ENCODE data around the gene CSPG5.

CSPG5 gene

DNA sequence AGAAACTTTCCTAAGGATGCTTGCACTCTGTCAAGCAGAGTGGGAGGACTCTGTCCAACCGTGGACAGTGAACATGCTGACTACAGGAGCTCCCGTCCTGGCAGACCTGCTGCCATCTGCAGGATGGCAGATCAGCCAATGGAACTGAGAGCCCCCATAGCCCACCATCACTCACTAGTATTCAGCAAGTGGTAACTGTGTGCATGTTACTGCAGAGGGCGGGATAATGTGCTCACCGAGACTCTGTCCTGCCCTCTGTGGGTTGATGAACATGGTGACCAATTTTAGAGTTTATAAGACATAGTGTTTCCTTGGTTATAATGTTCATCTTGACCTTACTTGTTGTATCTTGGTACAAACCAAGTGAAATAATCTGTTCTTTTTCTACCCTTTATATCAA, 11.5 kb downstream of the CSPG5 start:
- Histone ChIP-seq H3K4me3 (replicated peaks; ENCODE audit: insufficient read depth, low read length) (no peak overlapping the region), H3K27me3 (ENCODE audit: insufficient read depth, poor library complexity, severe bottlenecking) (no peaks in the 10 kb centered on the region), H3K27ac (replicated peaks) (no peak overlapping the region)
- no peak for DNase-seq (ENCODE audit: low read depth in 1 of 2, low spot score in 1 of 2)
- TF ChIP-seq, protein P1, sequence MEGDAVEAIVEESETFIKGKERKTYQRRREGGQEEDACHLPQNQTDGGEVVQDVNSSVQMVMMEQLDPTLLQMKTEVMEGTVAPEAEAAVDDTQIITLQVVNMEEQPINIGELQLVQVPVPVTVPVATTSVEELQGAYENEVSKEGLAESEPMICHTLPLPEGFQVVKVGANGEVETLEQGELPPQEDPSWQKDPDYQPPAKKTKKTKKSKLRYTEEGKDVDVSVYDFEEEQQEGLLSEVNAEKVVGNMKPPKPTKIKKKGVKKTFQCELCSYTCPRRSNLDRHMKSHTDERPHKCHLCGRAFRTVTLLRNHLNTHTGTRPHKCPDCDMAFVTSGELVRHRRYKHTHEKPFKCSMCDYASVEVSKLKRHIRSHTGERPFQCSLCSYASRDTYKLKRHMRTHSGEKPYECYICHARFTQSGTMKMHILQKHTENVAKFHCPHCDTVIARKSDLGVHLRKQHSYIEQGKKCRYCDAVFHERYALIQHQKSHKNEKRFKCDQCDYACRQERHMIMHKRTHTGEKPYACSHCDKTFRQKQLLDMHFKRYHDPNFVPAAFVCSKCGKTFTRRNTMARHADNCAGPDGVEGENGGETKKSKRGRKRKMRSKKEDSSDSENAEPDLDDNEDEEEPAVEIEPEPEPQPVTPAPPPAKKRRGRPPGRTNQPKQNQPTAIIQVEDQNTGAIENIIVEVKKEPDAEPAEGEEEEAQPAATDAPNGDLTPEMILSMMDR (IDR thresholded peaks at IDR 0.05; ENCODE audit: insufficient read depth, low read length): no peak
- no peak for TF ChIP-seq GABPA (IDR thresholded peaks at IDR 0.05; ENCODE audit: low read depth)
- no peak for TF ChIP-seq SPI1 (IDR thresholded peaks at IDR 0.05; ENCODE audit: borderline replicate concordance, low read depth)

DNA sequence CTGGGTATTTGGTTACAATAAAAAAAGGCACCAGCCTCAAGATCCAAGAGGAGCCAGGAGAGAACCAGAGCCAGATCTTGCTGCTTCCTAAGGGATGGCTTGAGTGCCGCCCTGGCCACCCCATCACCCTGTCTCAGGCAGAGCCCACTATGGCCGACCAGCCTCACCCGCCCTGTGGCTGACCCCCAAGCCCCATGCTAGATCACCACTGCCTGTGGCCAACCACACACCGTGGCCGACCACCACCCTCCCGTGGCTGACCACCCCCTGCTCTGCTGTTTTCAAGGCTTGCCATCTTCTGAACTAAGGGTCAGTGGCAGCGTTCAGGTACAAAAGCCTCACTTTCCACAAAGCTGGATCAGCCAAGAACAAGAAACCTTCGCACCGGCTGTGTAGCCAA, 12.0 kb downstream of the CSPG5 start:
- no peak overlapping the region for H3K27ac ChIP-seq (replicated peaks)
- DNase-seq (ENCODE audit: low read depth in 1 of 2, low spot score in 1 of 2): no peak
- H3K27me3 ChIP-seq (ENCODE audit: insufficient read depth, poor library complexity, severe bottlenecking): no peaks in the 10 kb centered on the region
- H3K4me3 ChIP-seq (replicated peaks; ENCODE audit: insufficient read depth, low read length): no peak overlapping the region
- TF ChIP-seq GABPA (IDR thresholded peaks at IDR 0.05; ENCODE audit: low read depth) (no peak), SPI1 (IDR thresholded peaks at IDR 0.05; ENCODE audit: borderline replicate concordance, low read depth) (no peak), POLR2AphosphoS5 (IDR thresholded peaks at IDR 0.05; ENCODE audit: low read depth) (no peak)
- TF ChIP-seq, protein P1 (IDR thresholded peaks at IDR 0.05; ENCODE audit: insufficient read depth, low read length): no peak
- TF ChIP-seq, protein P2, sequence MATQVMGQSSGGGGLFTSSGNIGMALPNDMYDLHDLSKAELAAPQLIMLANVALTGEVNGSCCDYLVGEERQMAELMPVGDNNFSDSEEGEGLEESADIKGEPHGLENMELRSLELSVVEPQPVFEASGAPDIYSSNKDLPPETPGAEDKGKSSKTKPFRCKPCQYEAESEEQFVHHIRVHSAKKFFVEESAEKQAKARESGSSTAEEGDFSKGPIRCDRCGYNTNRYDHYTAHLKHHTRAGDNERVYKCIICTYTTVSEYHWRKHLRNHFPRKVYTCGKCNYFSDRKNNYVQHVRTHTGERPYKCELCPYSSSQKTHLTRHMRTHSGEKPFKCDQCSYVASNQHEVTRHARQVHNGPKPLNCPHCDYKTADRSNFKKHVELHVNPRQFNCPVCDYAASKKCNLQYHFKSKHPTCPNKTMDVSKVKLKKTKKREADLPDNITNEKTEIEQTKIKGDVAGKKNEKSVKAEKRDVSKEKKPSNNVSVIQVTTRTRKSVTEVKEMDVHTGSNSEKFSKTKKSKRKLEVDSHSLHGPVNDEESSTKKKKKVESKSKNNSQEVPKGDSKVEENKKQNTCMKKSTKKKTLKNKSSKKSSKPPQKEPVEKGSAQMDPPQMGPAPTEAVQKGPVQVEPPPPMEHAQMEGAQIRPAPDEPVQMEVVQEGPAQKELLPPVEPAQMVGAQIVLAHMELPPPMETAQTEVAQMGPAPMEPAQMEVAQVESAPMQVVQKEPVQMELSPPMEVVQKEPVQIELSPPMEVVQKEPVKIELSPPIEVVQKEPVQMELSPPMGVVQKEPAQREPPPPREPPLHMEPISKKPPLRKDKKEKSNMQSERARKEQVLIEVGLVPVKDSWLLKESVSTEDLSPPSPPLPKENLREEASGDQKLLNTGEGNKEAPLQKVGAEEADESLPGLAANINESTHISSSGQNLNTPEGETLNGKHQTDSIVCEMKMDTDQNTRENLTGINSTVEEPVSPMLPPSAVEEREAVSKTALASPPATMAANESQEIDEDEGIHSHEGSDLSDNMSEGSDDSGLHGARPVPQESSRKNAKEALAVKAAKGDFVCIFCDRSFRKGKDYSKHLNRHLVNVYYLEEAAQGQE (IDR thresholded peaks at IDR 0.05; ENCODE audit: insufficient replicate concordance, low read depth): no peak

DNA sequence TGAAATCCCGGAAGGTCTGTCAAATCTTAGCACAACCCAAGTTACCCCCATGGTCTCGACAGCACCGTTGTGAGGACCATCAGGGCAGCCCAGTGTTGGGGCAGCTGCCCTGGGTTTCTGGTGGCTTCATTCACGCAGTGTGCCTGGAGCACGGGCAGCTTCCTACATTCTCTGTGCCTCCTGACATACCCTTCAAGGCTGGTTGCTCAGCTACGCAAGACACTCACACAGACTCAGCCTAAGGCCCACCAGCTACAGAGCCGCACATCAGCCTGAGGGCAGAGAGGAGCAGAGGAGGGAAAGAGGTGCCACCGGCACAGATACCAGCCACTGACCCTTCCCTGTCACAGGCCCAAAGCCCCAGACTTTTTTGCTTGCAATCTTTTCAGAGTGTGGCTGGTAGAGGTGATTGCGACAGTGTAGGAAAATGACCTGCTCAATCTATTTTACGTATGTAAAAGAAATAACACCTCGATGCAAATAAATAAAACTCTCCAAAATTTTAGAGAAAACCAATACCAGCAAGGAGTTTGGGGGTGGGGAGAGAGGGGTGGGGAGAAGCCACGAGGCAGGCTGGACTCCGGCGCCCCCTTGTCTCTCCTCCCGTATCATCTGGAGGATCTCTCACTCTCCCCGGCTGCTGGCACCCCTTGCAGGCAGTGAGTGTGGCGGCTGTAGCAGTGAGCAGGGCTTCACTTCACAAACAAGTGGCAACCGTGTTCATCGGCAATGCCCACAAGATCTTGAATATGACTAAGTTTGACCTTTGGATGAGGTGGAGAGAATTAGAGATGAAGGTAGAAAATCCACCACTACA, 12.7 kb downstream of the CSPG5 start:
- DNase-seq (ENCODE audit: low read depth in 1 of 2, low spot score in 1 of 2): no peak

DNA sequence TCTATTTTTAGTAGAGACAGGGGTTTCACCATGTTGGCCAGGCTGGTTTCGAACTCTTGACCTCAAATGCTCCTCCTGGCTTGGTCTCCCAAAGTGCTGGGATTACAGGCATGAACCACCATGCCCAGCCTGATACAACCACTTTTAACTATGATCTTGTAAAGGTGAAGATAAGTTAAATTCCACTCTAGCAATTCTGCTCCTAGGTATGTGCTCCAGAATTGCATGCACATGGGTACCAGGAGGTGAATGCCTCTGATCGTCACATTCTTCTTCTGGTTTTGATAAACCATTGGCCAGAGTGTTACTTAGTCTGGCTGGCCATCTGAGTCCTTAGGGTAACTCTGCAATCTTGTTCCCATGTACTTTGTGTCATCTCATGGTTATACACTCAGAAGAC, 22.3 kb downstream of the CSPG5 start:
- no peak overlapping the region for H3K27ac ChIP-seq (replicated peaks)
- no peaks in the 10 kb centered on the region for H3K27me3 ChIP-seq (ENCODE audit: insufficient read depth, poor library complexity, severe bottlenecking)
- no peak for DNase-seq (ENCODE audit: low read depth in 1 of 2, low spot score in 1 of 2)
- H3K4me3 ChIP-seq (replicated peaks; ENCODE audit: insufficient read depth, low read length): no peak overlapping the region
- TF ChIP-seq SPI1 (IDR thresholded peaks at IDR 0.05; ENCODE audit: borderline replicate concordance, low read depth) (no peak), GABPA (IDR thresholded peaks at IDR 0.05; ENCODE audit: low read depth) (no peak), POLR2AphosphoS5 (IDR thresholded peaks at IDR 0.05; ENCODE audit: low read depth) (no peak)
- TF ChIP-seq, protein P1 (IDR thresholded peaks at IDR 0.05; ENCODE audit: insufficient read depth, low read length): no peak
- TF ChIP-seq, protein P2 (IDR thresholded peaks at IDR 0.05; ENCODE audit: insufficient replicate concordance, low read depth): no peak

More for the DNA sequence above, 12.7 kb downstream of the CSPG5 start:
- no peak overlapping the region for H3K4me3 ChIP-seq (replicated peaks; ENCODE audit: insufficient read depth, low read length)
- TF ChIP-seq GABPA (IDR thresholded peaks at IDR 0.05; ENCODE audit: low read depth): no peak
- TF ChIP-seq POLR2AphosphoS5 (IDR thresholded peaks at IDR 0.05; ENCODE audit: low read depth): no peak
- TF ChIP-seq, protein P1 (IDR thresholded peaks at IDR 0.05; ENCODE audit: insufficient read depth, low read length): no peak
- H3K27ac ChIP-seq (replicated peaks): no peak overlapping the region
- no peaks in the 10 kb centered on the region for H3K27me3 ChIP-seq (ENCODE audit: insufficient read depth, poor library complexity, severe bottlenecking)

All from HL-60 (cell line).